ENCODE data around the gene TIRAP.

The TIRAP gene

DNA sequence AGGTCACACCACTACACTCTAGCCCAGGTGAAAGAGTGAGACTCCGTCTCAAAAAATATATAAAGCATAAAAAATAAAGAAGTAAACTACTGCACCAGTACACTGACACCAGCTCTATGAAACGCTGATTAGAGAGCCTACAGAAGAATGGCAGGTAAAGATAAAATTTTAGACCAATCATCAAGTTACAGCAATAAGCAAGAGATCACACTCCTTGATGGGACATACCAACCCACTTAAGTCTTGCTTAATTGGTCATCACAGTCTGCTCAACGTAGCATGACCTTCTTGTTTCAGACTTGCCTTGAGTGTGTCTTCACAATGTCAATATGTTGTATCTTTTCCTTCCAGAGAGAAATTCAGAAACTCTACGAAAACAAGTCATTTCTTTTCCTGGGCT is 26.7 kb upstream of the TIRAP start:
- Histone ChIP-seq H3K4me1 (no peaks in the 10 kb centered on the region), H3K9me3 (no peaks in the 10 kb centered on the region), H3K36me3 (peaks cover 44% of the 10 kb centered on the region), H3K4me3 (ENCODE audit: low read depth, low read length) (no peak overlapping the region), H3K27me3 (no peaks in the 10 kb centered on the region)
- TF ChIP-seq, protein P1, sequence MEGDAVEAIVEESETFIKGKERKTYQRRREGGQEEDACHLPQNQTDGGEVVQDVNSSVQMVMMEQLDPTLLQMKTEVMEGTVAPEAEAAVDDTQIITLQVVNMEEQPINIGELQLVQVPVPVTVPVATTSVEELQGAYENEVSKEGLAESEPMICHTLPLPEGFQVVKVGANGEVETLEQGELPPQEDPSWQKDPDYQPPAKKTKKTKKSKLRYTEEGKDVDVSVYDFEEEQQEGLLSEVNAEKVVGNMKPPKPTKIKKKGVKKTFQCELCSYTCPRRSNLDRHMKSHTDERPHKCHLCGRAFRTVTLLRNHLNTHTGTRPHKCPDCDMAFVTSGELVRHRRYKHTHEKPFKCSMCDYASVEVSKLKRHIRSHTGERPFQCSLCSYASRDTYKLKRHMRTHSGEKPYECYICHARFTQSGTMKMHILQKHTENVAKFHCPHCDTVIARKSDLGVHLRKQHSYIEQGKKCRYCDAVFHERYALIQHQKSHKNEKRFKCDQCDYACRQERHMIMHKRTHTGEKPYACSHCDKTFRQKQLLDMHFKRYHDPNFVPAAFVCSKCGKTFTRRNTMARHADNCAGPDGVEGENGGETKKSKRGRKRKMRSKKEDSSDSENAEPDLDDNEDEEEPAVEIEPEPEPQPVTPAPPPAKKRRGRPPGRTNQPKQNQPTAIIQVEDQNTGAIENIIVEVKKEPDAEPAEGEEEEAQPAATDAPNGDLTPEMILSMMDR (IDR thresholded peaks at IDR 0.05; ENCODE audit: low read depth, low read length) = no peak
- DNase-seq = no peak

DNA sequence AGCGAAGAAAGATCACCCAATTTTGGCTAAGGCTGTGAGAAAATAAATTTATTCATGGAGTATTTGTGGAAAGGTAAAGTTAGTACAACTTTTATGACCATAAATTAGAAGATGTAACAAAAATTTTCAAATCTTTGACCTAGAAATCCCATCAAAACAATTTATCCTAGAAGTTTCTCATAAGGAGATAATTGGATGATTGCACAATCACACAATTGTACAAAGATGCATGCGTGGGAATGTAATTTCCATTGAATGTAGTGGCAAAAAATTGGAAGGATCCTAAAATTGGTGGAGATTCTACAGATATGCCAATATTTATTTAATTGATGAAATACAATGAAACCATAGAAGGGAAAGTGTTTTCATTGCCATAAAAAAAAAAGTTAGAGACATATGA is 25.7 kb upstream of the TIRAP start:
- TF ChIP-seq, protein P1 (IDR thresholded peaks at IDR 0.05; ENCODE audit: low read depth, low read length) = no peak
- Histone ChIP-seq H3K9me3 (no peaks in the 10 kb centered on the region), H3K36me3 (peaks cover 53% of the 10 kb centered on the region), H3K4me1 (no peaks in the 10 kb centered on the region), H3K4me3 (ENCODE audit: low read depth, low read length) (no peak overlapping the region), H3K27me3 (no peaks in the 10 kb centered on the region)
- DNase-seq = no peak

DNA sequence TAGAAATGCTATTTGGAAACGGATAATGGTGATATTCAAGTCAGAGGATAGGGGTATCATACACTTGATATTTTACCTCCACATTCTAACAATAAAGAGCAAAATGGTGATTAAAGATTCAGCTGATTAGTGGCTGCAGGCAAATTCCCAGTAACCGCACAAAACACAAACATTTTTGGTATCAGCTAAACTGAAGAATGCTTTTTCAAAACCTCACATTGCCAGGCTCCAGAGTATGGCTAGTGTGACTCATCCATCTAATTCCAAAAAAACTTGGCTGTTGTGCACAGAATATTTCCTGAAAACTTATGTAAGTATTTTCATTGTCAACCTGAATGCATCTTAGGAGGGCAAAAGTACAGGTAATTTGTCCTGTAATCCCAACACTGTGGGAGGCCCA is 25.1 kb upstream of the TIRAP start:
- TF ChIP-seq, protein P1 (IDR thresholded peaks at IDR 0.05; ENCODE audit: low read depth, low read length) = no peak
- Histone ChIP-seq H3K9me3 (no peaks in the 10 kb centered on the region), H3K4me3 (ENCODE audit: low read depth, low read length) (no peak overlapping the region), H3K36me3 (peaks cover 59% of the 10 kb centered on the region), H3K27me3 (no peaks in the 10 kb centered on the region), H3K4me1 (no peaks in the 10 kb centered on the region)
- DNase-seq = no peak

DNA sequence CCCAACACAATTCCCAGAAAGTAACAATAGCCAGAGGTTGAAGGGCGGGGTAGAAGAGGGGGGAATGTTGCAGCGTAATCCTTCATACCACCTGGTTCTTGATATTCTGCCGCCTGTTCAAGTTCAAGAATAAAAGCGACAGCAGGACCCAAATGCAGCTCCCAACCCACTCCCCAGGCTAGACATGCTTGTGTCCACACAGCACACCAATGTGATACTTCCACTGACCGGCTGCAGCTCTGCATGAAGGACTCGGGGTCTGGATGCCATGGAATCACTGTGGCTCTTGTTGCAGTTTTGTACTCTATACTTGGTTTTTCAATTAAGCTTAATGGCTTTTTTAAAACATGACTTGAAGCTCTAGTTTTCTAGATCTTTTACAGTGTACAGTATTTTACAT is 20.7 kb upstream of the TIRAP start:
- DNase-seq = no peak
- H3K36me3 ChIP-seq = peaks cover 73% of the 10 kb centered on the region
- H3K27me3 ChIP-seq = no peaks in the 10 kb centered on the region
- H3K9me3 ChIP-seq = no peaks in the 10 kb centered on the region
- TF ChIP-seq, protein P1 (IDR thresholded peaks at IDR 0.05; ENCODE audit: low read depth, low read length) = no peak
- H3K4me1 ChIP-seq = no peaks in the 10 kb centered on the region
- H3K4me3 ChIP-seq (ENCODE audit: low read depth, low read length) = no peak overlapping the region

DNA sequence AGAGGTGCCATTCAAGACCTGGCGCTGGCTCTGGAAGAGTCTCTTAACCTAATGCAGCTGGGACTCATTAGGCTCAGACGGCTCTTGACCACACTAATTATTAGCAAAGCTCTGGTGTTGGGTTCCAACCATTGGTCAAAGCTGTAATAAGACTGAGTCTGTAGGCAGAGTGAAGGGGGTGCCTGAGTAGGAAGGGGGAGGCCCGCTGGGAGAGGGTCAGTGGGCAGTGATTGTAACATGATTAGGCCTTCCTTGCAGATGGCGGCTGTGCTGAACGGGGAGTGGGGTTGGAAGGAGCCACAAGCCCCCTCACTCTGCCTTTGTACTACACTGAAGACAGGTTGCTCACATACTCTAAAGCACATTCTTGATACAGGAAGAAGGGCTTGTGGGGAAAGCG is 19.4 kb upstream of the TIRAP start:
- no peak for DNase-seq
- Histone ChIP-seq H3K27me3 (no peaks in the 10 kb centered on the region), H3K4me1 (no peaks in the 10 kb centered on the region), H3K9me3 (no peaks in the 10 kb centered on the region), H3K4me3 (ENCODE audit: low read depth, low read length) (no peak overlapping the region), H3K36me3 (peaks cover 69% of the 10 kb centered on the region)
- TF ChIP-seq, protein P1 (IDR thresholded peaks at IDR 0.05; ENCODE audit: low read depth, low read length) = no peak

DNA sequence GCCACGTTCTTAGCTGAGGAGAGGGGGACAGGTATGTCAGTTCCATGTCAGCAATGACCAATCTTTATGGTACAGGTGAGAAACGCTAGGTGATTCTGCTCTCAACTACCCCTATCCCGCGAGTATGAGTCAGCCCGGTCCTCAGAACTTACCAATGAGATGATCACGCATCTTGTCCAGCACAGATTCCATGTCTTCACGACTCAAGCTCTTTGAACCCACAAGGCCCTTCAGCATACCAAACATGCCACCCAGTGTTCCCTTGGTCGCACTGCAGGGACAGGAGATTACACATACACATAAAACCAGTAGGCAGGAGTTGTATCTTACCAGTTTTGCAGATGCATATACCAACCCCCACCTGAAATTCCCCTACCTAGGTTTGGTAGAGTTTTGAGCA is 17.1 kb upstream of the TIRAP start:
- no peak overlapping the region for H3K4me3 ChIP-seq (ENCODE audit: low read depth, low read length)
- no peaks in the 10 kb centered on the region for H3K27me3 ChIP-seq
- TF ChIP-seq, protein P1 (IDR thresholded peaks at IDR 0.05; ENCODE audit: low read depth, low read length) = peak; percentile 25; the same call in 1 of the 2 replicates
- no peaks in the 10 kb centered on the region for H3K9me3 ChIP-seq
- no peaks in the 10 kb centered on the region for H3K4me1 ChIP-seq
- peaks cover 66% of the 10 kb centered on the region for H3K36me3 ChIP-seq
- no peak for DNase-seq

Measured in BE2C (cell line).